Femur (tissue), 1 donor: ENCODE measurements around the gene CSHL1.
"Not testable (repeated sequence)": the region's sequence is repeated elsewhere in the genome, so short reads cannot be mapped to it uniquely, and the experiment has no call there.

Experiments used
- DNase-seq: peaks from one replicate; pipeline ENCODE4 v3.0.0-alpha.2; 2017

Gene CSHL1

DNA sequence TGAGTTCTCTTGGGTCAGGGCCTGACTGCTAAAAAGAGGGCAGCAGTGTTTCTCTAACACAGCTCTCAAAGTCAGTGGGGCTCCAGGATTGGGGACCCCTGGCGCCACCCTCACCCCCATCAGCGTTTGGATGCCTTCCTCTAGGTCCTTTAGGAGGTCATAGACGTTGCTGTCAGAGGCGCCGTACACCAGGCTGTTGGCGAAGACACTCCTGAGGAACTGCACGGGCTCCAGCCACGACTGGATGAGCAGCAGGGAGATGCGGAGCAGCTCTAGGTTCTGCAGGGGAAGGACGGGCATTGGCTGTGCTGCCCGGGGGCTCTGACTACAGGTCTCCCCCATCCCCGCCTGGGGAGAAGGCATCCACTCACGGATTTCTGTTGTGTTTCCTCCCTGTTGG, 6.6 kb upstream of the CSHL1 start:
- DNase-seq, result no peak

DNA sequence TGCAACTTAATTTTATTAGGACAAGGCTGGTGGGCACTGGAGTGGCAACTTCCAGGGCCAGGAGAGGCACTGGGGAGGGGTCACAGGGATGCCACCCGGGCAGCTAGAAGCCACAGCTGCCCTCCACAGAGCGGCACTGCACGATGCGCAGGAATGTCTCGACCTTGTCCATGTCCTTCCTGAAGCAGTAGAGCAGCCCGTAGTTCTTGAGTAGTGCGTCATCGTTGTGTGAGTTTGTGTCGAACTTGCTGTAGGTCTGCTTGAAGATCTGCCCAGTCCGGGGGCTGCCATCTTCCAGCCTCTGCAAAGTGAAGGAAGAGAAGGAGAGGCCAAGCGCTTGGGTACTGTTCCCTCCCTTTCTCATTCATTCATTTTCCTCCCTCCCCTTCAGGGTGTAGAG, 6.1 kb upstream of the CSHL1 start:
- not testable (repeated sequence) for DNase-seq

DNA sequence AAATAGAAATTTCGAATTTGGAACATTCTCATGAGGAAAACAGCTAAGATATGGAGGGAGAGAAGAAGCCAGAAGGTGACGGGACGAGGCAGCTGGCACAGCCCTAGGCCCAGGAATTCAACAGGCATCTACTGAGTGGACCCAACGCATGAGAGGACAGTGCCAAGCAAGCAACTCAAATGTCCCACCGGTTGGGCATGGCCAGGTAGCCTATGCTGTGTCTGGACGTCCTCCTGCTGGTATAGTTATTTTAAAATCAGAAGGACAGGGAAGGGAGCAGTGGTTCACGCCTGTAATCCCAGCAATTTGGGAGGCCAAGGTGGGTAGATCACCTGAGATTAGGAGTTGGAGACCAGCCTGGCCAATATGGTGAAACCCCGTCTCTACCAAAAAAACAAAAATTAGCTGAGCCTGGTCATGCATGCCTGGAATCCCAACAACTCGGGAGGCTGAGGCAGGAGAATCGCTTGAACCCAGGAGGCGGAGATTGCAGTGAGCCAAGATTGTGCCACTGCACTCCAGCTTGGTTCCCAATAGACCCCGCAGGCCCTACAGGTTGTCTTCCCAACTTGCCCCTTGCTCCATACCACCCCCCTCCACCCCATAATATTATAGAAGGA, 5.6 kb upstream of the CSHL1 start:
- DNase-seq, result no peak

DNA sequence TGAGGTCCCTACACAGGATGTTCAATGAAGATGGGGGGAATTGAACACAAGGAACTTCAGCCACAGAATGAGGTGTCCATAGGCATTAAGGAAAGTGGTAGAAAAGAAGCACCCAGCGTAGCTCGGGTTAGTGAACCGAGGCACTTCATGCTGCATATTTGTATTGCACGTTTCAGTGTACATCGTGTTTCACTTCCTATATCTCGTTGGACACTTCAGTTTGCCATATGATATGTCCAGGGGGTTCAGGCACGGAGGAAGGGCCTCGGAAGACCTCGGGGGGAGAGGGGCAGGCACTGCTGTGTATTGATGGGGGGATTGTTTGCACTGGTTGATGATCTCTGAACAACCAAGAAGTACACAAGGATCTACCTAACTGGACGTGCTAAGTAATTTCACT, 4.7 kb upstream of the CSHL1 start:
- DNase-seq, result not testable (repeated sequence)

DNA sequence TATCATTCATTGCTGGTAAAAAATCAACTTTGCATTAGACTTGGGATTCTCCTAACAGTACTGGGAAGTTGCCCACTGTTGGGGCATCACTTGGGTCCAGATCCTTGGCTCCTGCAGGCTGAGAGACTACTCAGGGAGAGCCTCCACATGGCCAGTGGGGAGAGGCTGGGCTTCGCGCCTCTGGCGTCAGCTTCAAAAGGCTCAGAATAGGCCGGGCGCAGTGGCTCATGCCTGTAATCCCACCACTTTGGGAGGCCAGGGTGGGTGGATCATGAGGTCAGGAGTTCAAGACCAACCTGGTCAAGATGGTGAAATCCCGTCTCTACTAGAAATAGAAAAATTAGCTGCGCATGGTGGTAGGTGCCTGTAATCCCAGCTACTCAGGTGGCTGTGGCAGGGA, 3.4 kb upstream of the CSHL1 start:
- no peak for DNase-seq

DNA sequence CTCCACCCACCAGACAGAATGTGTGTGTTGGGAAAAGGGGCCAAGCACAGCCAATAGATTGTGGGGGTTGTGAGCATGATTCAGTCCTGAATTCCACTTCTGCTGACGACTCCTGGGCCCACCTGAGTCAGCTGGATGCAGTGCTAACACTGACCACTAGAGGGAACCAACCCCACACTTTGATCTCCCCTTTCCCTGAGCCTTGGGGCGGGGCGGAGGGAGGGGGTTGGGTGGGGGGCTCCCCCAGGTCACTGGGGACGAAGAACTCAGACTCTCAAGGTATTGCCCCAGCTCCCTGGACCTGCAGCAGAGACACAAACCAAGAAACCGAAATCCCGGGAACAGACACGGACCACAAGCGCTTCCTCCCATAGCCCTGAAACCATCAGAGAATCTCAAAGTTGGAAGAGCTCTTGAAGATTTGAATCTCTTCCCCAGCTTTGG, 621 bp upstream of the CSHL1 start:
- no peak for DNase-seq

DNA sequence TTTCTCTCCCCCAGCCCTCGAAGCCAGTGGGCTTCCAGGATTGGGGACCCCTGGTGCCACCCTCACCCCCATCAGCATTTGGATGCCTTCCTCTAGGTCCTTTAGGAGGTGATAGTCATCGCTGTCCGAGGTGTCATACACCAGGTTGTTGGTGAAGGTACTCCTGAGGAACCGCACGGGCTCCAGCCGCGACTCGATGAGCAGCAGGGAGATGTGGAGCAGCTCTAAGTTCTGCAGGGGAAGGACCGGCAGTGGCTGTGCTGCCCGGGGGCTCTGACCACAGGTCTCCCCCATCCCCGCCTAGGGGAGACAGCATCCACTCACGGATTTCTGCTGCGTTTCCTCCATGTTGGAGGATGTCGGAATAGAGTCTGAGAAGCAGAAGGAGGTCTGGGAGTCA, 962 bp downstream of the CSHL1 start:
- DNase-seq, result no peak

DNA sequence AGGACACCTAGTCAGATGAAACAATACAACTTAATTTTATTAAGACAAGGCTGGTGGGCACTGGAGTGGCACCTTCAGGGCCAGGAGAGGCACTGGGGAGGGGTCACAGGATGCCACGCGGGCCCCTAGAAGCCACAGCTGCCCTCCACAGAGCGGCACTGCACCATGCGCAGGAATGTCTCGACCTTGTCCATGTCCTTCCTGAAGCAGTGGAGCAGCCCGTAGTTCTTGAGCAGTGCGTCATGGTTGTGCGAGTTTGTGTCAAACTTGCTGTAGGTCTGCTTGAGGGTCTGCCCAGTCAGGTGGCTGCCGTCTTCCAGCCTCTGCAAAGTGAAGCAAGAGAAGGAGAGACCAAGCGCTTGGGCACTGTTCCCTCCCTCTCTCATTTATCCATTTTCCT, 1.5 kb downstream of the CSHL1 start:
- not testable (repeated sequence) for DNase-seq

DNA sequence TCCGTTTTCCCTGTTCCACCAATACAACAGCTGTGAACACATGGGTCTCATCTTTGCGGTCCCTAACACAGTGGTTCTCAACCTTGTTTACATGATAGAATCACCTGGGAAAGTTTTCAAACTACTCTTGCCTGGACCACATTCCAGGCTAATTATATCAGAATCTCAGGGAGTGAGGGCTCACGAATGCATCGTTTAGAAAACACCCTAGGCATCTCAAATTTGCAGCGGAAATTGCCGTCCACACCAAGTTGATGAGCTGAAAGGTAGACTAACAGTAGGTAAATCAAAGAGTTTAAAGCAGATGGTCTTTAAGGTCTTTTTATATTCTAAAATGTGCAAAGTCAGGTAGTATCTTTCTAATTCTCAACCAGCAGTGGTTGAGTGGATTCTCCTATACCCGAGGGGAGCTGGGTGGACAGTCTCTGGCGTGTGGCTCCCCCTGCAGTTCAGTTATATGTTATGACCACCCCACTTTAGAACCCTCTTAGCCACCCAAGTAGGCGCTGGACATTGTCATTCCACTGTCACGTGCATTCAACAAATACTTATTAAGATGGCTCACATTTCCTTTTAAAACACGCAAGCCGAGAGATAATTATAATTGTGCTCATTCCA, 3.8 kb downstream of the CSHL1 start:
- DNase-seq, result not testable (repeated sequence)

DNA sequence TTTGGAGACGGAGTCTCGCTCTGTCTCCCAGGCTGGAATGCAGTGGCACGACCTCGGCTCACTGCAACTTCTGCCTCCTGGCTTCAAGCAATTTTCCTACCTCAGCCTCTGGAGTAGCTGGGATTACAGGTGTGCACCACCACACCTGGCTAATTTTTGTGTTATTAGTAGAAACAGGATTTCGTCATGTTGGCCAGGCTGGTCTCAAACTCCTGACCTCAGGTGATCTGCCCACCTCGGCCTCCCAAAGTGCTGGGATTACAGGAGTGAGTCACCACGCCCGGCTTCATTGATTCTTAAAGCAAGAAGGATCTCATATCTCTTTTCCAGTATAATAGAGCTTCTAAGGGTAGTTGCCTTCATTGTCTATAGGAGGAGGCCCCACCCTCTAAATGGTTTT, 6.3 kb downstream of the CSHL1 start:
- DNase-seq, result not testable (repeated sequence)

DNA sequence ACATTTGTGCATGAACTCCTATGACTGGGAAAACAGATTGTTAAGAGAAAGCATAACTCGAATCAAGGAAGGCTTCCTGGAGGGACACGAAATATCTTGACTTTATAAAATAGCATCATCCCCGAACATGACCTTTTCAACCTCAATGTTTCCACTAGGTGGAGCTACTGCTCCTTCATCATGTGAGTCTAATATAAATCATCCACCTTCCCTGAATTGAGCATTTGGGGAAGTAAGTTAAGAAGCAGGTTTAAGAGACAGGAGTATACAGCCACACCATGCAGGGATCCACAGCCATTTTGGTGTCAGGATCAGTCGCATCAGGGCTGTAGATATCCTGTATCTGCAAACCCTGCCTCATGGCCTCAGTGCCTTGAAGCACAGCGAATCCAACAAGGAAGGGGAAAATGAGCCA, 7.3 kb downstream of the CSHL1 start:
- DNase-seq, result not testable (repeated sequence)

DNA sequence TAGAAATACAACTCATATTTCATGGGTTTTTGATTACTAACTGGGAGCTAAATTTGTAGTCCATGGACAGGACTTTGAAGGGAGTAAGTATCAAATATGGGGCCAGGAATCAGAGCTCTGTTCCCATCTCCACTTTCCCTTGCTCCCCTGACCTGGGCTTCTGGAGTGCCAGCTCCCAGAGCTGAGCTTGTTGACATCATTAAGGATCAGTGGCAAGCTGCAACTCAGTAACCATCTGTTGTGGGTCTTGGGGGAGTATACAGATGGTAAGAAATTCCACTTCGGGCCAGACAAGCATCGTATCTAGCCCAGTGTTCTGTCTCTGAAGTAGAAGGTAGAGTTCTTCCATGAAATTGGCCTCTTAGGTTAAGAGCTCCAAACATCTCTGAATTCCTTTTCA, 9.1 kb downstream of the CSHL1 start:
- DNase-seq, result not testable (repeated sequence)

DNA sequence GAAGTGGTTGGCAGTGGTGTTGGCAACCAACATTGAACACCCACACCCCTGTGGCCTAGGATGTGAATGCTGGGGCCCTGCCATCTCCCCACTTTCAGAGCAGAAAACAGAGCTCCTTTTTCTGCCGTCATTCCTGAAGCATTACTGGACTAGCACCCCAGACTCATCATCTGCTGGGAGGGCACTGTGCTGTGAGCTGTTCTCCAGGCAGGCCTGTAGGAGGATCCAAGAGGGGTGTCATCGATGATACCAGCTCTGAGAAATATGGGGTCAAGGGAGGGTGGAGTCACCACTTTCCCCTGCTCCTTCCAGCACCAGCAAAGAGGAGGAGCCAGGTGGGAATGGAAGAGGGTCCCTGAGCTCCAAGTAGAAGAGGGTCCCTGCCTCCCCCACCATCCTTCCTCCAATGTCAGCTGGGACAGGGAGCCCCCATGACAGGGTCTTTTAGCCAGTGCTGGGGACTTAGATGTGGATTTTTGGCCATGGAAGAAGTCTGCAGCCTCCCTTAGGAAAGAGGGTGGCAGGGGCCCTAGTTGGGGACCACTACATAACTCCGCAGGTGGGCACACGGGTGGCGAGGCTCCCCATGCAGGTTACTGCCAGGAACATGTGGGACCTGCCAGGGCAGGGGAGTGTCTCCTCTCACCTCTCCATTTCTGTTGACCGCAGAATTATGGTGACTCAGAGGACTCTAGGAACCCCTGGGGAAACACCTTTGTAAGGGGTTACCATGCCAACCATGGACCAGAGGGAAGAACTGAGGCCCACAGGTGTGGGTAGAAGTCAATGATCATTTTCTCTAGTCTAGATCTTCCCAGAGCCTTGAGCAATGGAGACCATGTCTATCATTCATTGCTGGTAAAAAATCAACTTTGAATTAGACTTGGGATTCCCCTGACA, 11.9 kb downstream of the CSHL1 start:
- DNase-seq, result not testable (repeated sequence)

DNA sequence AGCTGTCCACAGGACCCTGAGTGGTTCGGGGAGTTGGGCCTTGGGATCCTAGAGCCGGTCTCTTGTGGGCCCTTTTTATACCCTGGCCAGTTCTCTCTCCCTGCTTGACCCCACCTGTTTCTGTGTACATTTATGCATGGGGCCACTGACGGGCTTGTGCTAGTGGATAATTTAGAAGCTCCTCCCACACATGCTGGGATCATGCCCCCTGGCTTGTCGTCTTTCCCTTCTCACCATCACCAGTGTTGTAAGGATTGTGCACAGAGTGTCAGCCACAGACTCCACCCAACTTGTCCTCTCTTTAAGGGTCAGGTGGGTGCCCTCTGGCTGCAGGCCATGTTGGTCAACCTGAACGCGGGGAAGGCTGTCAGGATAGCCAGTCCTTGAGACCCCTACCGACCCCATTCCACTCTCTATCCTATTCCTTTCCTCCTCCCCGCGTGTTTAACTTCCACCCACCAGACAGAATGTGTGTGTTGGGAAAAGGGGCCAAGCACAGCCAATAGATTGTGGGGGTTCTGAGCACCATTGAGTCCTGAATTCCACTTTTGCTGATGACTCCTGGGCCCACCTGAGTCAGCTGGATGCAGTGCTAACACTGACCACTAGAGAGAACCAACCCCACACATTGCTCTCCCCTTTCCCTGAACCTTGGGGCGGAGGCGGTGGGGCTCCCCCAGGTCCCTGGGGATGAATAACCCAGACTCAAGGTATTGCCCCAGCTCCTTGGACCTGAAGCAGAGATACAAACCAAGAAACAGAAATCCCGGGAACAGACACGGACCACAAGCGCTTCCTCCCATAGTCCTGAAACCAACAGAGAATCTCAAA, 14.3 kb downstream of the CSHL1 start, which contains the start of gene CSH1:
CSH1 (minus strand) TSS at position 51 of the 831 bp plus-strand sequence. CDS start 63 bp downstream, outside the sequence.
- DNase-seq, result not testable (repeated sequence)

DNA sequence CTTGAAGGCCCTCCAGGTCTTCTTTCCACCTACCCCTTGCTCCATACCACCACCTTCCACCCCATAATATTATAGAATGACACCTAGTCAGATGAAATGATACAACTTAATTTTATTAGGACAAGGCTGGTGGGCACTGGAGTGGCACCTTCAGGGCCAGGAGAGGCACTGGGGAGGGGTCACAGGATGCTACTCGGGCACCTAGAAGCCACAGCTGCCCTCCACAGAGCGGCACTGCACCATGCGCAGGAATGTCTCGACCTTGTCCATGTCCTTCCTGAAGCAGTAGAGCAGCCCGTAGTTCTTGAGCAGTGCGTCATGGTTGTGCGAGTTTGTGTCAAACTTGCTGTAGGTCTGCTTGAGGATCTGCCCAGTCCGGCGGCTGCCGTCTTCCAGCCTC, 16.2 kb downstream of the CSHL1 start:
- not testable (repeated sequence) for DNase-seq

DNA sequence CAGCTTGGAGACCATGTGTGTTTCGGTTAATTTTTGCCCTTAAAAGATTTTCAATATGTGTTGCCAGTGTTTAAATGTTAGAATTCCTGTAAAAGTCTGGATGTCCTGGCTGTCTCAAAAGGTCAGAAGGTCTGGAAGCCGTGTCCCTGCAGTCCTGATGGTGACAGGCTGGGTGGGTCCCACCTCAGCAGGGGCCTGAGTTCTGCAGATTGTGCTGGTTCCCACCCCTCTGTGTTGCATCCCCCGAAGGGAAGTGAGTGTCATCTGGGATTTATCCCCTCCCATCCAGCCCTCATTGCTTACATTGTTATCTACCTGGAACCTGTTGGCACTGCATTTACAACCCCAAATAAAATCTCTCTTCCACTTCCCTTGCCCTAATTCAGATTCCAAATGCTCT, 17.0 kb downstream of the CSHL1 start:
- DNase-seq, result not testable (repeated sequence)

DNA sequence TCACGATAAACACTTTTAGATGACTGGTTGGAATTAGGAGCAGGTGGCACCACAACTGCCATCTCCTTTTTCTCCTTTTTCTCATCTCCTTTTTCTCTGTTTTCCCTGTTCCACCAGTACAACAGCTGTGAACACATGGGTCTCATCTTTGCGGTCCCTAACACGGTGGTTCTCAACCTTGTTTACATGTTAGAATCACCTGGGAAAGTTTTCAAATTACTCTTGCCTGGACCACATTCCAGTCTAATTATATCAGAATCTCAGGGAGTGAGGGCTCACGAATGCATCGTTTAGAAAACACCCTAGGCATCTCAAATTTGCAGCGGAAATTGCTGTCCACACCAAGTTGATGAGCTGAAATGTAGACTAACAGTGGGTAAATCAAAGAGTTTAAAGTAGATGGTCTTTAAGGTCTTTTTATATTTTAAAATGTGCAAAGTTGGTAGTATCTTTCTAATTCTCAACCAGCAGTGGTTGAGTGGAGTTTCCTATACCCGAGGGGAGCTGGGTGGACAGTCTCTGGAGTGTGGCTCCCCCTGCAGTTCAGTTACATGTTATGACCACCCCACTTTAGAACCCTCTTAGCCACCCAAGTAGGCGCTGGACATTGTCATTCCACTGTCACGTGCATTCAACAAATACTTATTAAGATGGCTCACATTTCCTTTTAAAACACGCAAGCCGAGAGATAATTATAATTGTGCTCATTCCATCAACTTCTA, 18.6 kb downstream of the CSHL1 start:
- DNase-seq, result not testable (repeated sequence)

DNA sequence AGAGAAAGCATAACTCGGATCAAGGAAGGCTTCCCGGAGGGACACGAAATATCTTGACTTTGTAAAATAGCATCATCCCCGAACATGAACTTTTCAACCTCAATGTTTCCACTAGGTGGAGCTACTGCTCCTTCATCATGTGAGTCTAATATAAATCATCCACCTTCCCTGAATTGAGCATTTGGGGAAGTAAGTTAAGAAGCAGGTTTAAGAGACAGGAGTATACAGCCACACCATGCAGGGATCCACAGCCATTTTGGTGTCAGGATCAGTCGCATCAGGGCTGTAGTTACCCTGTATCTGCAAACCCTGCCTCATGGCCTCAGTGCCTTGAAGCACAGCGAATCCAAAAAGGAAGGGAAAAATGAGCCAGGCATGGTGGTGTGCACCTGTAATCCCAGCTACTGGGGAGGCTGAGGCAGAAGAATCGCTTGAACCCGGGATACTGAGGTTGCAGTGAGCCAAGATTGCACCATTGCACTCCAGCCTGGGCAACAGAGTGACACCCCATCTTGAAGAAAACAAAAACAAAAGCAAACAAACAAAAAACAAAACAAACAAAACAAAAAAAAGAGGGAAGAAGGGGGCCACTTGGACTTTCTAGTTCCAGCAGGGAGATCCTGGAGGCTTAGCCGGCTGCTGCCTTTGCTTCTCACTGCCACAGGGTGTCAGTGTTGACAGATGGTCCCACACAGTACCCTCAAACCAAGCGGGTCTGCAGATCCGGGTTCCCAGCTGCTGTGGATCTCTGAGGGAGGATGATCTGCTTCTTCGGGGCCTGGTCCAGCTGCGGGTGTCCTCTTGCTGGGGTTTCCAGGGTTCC, 21.8 kb downstream of the CSHL1 start:
- not testable (repeated sequence) for DNase-seq

DNA sequence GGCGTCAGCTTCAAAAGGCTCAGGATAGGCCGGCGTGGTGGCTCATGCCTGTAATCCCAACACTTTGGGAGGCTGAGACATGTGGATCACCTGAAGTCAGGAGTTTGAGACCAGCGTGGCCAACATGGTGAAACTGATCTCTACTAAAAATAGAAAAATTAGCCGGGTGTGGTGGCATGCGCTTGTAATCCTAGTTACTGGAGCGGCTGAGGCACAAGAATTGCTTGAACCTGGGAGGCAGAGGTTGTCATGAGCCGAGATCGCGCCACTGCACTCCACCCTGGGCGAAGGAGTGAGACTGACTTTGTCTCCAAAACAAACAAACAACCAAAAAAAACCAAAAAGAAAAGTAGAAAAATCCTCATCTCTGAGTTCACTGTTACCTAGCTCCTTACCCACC, 25.9 kb downstream of the CSHL1 start:
- DNase-seq, result not testable (repeated sequence)

DNA sequence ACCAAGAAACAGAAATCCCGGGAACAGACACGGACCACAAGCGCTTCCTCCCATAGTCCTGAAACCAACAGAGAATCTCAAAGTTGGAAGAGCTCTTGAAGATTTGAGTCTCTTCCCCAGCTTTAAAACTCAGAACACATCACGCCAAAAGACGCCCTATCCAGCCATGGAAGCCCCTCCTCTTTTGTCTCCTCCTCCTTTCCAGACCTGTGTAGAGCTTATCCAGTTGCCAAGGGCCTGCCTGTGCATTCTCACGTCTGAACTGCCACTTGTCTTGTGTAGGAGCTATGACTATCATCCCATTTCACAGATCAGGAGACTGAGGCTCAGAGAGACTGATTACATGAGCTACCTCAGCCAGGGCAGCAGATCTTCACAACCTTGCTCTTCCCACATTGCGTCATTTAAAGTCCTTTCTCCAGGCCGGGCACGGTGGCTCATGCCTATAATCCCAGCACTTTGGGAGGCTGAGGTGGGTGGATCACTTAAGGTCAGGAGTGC, 28.4 kb downstream of the CSHL1 start:
- not testable (repeated sequence) for DNase-seq
